ENCODE results near the gene UTP4.

- no peak for TF ChIP-seq CTCF (conservative IDR thresholded peaks at IDR 0.05)
- no peak for TF ChIP-seq ZFX (IDR thresholded peaks at IDR 0.05)
Measured at GRCh38 chr16:69118994-69119393, 13.5 kb upstream of the UTP4 start.

All from C4-2B (cell line).